CD4-positive, alpha-beta T cell treated with Interleukin-12 subunit alpha and Interleukin-12 subunit beta, for 1 hour (primary cell): ENCODE measurements around the gene EDAR.

ENCODE experiments used
- DNase-seq: peaks from one replicate; pipeline ENCODE4 v3.0.0-alpha.2; 2020

EDAR gene

DNA sequence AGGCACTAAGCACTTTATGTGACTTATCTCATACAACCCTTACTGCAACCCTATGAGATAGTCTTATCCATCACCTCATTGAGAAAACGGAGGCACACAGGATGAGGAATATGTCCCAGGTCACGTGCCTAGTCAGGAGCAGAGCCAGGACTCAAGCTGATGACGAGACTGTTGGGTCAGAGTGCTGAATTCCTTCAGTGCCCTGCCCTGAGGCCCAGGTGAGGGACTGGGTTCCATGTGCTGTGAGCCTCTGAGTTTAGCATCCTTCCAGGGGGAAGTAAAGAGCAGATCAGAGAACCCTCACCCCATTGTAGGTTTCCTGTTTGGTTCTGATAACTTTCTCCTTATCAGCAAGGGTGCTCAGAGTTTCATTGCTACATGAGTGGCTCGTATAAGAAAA, 11.7 kb upstream of the EDAR start:
- DNase-seq: no peak

DNA sequence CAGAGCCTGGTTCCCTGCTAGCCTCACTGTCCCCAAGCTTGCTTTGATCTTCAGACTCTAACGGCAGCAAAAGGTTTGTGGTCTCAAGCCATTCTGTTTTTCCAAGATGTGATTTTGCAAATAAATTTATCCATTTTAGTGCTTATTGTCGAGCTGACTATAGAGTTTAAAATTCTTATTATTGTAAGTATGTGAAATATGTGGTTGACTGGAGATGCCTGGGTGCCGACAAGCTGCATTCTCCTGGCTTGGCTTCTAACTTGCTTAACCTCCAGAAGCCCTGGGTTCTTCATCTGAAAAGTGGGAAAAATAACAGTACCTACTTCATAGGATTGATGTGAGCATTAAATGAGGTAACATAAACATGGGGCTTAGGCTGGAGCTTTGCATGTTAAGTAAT, 9.9 kb upstream of the EDAR start:
- DNase-seq: no peak

DNA sequence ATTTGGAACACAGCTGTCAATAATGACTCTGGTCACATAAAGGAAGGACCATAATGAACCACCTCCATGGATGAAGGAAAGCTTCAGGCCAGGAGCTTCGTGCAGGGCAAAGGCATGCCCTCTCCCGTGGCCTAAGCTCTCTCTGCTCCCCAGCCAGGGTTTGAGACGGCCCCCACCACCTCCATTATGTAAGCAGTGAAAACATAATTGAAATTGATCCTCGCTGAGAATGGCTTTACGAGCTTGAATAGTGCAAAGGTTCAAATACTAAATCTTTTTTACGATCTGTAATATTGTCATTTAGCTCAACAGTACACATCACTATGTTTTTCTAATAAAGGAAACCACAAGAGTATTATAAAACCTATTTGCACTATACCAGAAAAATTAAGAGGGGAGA, 5.2 kb upstream of the EDAR start:
- DNase-seq: no peak

DNA sequence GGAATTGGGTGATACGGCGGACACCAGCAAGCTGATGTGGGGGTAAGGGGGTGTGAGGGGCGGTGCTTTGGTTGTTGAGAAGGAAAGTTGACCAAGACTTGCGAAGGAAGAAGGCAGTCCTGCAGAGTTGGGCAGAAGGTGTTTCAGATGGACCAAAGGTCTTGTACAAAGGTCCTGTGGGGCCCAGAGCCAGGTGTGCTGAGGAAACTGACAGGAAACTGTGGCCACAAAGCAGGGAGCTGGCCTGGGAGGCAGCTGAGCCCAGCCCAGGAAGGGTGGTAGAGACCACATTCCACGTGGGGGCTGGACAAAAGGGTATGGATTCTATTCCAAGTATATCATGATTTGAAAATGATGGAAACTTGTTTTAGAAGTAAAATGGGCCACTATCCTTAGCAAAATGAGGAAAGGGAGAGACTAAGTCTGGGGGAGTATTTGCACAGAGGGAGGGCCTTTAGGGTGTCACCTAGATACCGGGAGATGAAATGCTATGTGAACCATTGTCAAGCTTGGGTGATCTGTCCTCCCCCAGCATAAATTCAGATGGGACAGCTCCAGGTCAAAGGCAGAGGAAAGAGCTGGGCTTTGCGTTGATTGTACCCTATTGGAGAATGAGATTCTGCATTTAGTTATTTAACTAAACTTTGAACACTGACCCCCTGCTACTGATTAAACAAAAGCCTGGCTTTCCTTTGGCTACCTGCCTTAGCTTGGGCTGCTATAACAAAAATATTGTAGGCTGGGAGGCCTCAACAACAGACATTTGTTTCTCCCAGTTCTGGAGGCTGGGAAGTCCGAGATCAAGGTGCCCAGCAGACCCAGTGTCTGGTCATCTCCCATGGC, 4.3 kb upstream of the EDAR start:
- DNase-seq: no peak

DNA sequence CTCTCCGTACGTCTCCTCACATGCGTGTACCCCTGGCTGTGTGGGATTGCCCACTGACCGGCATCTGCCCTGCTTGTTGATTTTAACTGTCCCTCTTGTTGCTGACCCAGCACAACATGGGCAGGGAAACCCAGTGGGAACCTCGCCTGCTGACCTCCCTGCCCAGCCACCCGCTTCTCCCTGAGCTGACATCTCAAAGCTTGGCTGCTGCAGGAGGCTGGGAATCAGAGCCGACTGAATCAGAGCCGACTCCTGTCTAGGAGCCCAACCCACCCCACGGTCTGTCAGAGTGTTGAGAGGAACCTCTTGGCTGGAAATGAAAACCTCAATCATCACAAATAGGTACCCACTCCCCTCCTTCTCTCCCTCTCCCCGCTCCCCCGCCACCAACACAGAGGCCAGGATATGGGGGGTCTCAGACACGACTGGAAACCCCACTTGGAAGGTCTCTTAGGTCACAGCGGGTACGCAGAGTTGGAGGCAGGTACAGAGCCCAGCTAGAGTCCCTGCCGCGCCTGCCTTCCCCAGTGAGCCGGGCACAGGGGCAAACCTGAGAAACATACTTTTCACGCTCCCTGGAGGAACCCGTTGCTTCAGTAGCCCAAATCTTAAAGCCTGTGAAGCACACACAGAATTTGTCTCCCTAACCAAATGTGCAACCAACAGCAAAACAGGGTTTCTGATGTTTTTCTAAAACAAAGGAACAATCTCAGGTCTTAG, 784 bp downstream of the EDAR start:
- DNase-seq: no peak

DNA sequence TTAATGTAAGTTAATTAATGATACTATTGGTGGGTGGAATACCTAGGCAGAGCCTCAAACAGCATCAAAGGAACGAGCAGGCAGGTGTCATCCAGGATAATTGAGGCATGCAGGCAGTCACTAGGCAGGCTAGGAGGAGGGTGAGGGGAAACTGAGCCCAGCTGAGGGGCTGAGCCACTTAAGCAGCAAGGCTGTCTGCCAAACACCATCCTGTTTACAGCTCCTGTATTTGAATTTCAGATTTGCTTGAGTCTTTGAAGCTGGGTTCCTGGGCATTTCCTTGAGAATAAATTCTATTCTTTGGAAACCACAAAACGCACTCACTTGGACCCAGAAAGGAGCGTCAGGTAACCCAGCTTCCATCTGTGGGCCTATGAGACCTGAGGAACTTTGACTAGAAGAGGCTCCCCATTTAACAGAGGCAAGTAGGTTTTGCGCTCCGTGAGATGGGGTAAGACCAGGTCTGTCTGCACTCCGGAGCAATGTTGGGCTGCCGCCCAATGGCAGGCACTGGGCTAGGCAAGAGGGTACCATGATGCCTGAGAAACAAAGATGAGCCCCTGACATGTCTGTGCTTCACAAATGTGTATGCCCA, 2.0 kb downstream of the EDAR start:
- peak; percentile 24 for DNase-seq

DNA sequence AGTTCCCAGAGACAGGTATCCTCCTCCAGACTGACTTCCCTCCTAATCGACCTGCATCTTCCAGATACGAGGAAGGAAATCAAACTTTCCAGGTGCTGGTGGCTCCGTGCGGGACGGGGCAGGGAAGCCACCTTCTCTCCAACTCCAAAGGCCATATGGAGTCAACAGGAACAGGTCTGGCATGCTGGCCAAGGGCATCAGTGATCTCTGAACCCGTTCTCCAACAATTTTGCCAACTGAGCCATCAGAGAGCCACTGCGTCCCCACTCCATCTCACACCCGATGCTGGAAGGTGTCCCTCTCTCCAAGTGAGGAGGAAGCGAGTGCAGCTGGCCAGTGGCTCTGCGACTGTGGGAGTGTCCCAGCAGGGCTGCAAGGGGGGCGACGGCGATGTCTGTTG, 5.4 kb downstream of the EDAR start:
- DNase-seq: no peak

DNA sequence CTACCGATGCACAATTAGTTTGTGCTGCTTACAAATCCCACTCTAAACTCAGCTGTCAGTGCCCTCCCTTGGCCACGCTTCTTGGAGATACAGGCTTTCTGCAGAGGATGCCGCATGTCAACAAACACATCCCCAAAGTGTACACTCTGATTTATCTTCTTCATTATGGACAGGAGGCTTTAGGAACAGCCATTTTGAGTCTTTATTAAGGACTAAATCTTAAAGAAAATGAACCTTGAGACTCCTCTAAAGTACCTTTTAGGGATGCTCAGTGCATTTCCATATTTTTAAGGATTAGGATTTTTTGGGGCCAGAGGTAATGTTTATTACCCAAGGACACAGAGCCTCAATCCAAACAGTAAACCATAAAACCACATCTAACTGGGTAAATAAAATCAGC, 6.0 kb downstream of the EDAR start:
- DNase-seq: no peak

DNA sequence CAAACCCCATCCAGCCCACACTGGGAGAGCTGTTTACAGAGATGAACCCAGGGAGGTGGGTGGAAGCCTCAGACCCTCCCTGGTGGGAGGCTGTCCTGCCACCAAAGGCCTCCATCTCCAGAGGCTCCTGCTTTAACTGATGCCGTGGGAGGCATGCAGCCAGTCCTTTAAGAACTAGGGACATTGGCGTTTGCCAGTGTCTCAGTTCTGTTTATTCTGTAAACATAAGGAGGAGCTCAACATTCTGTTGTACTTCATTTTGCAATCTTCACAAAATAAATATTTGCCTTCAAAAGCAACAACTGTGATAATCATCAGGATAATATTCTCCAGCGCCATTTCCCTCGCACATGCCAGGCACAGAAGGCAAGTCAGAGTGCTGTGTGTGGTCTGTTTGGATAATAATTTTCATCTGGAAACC, 6.8 kb downstream of the EDAR start:
- DNase-seq: no peak

DNA sequence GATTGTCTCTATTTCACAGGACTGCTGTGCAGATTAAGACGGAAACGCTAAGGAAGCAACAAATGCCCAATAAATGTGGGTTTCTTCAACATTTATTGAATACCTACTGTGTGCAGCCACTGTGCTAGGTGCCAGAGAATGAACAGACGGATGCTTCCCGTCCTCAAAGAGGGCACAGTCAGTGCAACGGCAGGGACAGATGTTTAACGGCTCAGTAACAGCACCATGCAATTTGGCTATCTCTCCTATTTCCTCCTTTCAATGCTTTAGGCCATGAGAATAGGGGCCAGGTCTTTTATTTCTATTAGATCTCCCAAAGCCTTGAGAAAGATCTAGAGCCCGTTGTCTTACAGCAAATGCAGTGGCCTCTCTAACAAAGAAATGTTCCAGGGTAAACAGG, 7.2 kb downstream of the EDAR start:
- no peak for DNase-seq

DNA sequence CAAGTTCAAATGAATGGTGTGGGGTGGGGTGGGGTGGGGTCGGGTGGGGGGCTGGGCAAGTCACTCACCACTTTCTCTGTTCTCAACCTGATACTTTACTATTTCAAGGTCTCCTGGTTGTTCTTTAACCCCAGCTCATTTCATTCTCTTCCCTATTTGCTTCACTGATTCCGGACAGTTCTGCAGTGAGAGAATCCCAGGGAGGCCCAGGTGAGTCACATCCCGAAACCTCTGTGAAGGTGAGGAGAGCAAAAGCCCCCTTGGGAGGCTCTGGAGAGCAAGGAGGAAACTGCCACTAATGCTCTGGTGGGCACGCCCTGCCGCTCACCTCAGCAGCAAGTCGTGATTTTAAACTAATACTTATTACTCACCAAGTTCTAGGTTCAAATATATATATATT, 8.9 kb downstream of the EDAR start:
- no peak for DNase-seq

DNA sequence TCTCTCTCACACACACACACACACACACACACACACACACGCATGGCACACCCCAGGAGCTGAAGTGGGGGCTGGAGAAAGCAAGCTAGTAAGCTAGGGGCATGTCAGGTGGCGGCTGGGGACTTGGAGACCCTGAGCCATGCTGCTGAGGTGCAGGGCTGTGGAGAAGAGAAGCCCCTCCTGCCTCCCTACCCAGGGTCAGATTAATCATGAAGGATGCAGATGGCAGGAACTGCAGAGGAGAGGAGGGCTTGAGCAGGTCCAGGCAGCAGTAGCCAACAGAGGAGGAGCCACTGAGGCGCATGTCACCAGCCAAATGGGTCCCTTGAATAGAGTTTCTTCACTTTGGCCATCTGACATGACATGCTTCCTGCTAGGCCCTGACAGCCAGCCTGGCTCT, 9.6 kb downstream of the EDAR start:
- DNase-seq: no peak

DNA sequence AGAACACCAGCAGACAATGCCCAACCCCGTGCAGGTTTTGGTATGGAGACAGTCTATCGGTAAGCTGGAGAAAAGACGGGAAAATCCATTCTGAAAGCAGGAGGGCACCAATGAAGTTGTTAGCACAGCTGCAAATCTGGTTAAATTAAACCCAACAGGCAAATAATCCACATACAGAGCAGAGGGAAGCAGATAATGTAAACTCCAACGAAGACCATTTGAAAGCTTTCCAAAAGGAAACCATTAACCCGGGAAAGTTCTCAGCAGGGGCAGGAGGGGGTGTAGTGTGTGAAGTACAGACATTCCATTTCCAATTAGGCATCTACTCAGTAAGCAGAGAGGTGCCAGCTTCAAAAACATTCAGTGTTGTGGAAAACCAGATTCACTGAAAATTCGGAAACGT, 10.3 kb downstream of the EDAR start:
- DNase-seq: no peak

DNA sequence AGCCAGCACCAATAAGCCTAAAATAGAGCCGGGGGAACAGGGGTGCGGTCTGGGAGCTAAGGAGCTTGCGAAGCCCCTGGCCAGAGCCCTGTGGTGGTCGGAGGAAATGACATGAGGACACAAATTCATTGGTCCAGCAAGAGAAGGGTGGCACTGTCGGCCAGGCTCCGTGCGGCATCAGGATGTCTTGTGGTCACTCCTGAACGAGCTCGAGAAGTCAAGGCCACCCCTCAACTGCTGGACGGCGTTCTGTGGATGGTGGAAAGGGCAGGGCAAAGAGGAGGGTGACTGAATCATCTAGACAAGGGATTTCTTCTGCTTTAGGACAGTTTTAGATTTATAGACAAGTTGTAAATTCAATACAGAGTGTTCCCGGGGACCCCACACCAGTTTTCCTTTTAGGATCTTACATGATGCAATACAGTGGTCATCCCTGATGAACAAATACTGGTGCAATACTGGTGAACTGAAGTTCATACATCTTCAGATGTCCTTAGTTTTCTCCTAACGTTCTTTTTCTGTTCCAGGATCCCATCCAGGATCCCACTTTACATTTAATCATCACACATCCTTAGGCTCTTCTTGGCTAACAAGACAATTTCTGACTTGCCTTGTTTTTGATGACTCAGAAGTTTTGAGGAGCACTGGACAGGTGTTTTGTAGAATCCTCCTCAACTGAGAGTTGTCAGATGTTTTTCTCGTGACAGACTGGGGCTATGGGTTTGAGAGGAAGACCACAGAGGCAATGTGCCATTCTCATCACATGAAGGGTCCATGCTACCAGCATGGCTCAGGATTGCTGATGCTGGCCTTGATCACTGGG, 13.2 kb downstream of the EDAR start:
- DNase-seq: no peak

DNA sequence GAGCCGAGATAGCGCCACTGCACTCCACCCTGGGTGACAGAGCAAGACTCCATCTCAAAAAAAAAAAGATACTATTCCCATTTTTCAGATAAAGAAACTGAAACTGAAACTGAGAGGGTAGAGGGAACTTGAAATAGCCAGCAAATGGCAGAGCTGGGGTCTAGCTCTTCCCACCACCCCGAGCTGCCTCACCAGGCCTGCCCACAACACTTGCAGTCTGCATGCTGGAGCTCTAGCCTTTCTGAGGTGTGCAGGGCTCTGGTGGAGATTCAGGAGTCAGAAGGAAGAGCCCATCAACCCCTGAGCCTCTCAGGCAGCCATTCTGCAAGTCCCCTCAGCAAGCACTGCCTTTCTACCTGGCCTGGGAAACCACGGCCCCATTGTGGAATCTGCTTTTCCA, 14.3 kb downstream of the EDAR start:
- DNase-seq: no peak

DNA sequence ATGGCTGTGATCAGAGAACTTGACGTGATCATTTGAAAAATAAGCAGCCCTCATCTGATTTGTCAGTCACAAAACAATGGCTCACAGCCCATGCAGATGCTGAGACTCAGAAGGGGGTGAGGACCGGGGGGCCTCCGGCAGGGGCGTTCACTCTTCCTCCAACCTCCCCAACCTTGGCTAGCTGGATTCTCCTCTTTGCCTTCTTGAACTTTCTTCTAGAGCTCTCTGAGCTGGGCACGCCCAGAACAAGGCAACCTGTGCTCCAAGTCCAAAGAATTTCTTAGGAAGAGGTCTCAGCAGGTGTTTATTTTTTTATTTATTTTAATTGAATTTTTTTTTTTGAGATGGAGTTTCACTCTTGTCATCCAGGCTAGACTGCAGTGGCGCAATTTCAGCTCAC, 16.4 kb downstream of the EDAR start:
- DNase-seq: no peak

DNA sequence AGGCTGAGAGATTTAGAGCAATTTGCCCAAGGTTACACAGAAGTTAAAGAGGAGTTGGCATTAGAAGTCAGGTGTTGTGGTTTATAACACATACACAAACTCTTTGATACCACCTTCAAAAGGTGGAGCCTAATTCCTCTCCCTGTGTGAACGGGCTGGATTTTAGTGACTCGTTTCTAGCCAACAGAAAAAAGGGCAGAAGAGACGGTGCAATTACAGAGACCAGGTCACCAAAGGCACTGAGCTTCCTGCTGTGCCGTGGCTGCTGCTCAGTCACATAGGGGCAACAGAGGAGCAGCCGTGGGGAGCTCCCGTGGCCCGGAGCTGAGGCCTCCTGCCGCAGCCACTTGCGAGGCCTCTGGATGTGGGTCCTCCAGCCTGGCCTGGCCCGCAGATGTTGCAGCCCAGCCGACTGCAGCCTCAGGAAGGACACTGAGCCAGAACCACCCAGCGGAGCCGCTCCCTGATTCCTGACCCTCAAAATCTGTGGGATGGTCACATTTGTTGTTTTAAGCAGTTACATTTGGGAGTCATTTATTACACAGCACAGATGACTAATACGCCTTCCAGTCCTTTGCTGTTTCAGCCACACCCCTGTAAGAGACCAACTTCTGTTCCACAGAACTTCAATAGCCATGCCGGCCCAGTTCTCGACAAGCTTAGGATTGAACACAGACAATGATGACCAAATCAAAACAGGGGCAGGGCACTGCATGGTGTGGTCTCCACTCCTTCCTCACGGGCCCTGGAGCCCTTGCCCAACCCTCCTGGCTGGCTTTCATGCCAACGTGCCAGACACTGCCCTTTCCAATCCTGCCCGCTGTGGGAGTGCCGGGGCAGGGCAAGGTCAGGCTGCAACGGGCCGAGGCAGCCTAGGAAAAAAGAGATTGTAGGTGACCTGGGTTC, 17.1 kb downstream of the EDAR start:
- DNase-seq: no peak

DNA sequence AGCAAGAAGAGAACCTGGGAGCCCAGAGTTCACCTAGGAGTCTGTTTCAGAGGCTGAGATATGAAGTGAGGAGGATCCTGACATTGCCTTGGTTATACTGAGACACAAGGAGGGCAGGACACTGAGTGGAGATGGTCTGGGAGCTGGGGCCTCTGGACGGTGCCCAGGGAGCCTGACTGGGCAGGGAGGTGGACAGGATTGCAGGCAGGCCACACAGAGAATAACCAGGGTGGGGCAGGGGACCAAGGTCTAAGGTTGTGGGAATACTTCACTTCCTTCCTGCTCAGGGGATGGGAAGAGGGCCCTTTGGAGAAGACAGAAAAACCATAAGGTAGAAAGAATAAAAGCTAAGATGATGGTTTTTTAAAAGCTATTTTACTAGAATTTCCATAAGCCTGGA, 18.7 kb downstream of the EDAR start:
- no peak for DNase-seq

DNA sequence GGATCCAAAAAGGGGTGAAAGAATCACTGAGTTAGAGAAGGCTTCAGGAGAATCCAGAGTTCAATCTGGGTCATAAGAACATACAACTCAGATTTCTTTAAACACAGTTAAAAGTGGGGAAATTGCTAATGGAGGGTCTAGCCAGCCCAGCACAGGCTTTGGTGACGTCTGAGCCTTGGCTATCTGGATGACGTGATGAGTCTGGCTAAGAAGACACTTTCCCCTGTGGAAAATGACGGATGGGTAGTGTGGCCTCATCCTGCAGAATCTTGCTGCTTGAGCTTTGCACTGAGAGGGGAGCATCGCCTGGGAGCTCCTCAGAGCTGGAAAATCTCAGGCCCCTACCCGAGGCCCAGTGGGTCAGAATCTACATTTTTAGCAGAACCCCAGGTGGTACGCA, 19.2 kb downstream of the EDAR start:
- no peak for DNase-seq

DNA sequence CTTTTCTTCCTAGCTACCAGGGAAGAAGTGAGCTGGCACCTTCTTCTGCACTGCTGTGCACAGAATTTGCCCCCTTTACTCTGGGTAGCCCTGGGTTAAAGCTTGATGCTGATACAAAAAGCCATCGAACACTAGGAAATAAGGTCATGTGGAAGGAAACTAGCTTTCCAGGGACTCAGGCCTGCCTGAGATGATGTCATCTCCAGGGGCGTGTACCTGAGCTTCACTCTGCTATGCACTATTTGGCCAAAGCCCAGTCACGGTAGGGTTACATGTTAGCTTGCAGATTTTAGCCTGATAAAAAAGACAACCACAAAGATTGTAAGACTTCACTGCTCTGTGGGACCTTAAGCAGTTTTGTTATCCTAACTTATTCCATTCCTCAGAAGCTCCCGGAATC, 20.4 kb downstream of the EDAR start:
- no peak for DNase-seq

DNA sequence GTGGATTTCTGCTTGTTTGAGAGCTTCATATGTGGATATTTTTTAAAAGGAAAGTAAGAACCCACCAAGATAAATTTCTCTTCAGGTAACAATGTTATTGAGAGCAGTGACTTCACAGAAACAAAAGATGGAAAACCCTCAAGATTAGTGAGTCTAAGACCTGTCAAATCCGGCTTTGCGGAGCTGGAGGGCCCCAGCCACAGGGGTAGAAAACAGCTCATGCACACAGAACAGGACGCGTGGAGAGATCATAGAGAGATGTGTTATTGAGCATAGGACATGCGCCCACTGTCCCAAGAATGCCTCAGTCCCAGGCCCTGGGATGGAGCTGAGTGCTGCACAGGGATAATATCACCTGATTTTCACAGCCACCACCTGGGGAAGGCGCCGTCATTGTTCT, 21.3 kb downstream of the EDAR start:
- DNase-seq: no peak
